Endothelial cell of umbilical vein (primary cell): ENCODE results near the gene SCN5A. TPM values are rescaled to one million over a fixed set of nuclear protein-coding genes. Genes with fewer than 3 reads are reported as not detected.

Source experiments
- BruUV-seq: library from RNA; stranded (reverse); fragments of 400-500 nt; replicated peaks from 2 replicates; lab custom pipeline; 2021; lab: Mats Ljungman, UMichigan
- CTCF ChIA-PET: fragments of 300-600, 350-600 bp; sonication (Branson Sonifier 250); formaldehyde crosslinking; loops from one replicate; lab custom pipeline; 2021; ENCODE audit warnings: antibody characterized with exemption, inconsistent platforms; lab: Charles Lee
- POLR2A ChIA-PET: fragments of 300-600, 350-600 bp; sonication (Branson Sonifier 250); formaldehyde crosslinking; loops from one replicate; lab custom pipeline; 2021; ENCODE audit warnings: antibody characterized with exemption, inconsistent platforms; lab: Charles Lee
- DNase-seq: peaks from one replicate; pipeline ENCODE4 v3.0.0-alpha.2; 2011; ENCODE audit warnings: low read depth, low spot score
- FAIRE-seq: peaks from 2 replicates; lab custom pipeline; 2011; peaks lifted over from hg19 to GRCh38; lab: Jason Lieb, UNC
- H2AFZ ChIP-seq: 2 replicates; pipeline ENCODE4 v1.6.0; 2012; ENCODE audit warnings: low read depth, low read length, control low read depth, inconsistent platforms
- H3K27ac ChIP-seq: 2 replicates; pipeline ENCODE4 v1.5.1; 2011; ENCODE audit warnings: low read depth, mild to moderate bottlenecking, control low read depth, low read length, moderate library complexity; ENCODE audit not compliant: insufficient read depth
- H3K27me3 ChIP-seq, 2 experiments: 2 replicates each; pipeline versions ENCODE4 v1.6.0 to v1.6.1; 2011; ENCODE audit warnings: low read length in 2 of 2, mixed read lengths in 1 of 2; ENCODE audit not compliant: control insufficient read depth in 2 of 2, insufficient read depth in 2 of 2
- H3K36me3 ChIP-seq, 2 experiments: 2 replicates in 1 of 2; 3 replicates in 1 of 2; pipeline ENCODE4 v1.5.1; 2011; ENCODE audit warnings: low read length in 2 of 2, mild to moderate bottlenecking in 1 of 2, moderate library complexity in 1 of 2; ENCODE audit not compliant: control insufficient read depth in 2 of 2, insufficient read depth in 2 of 2; ENCODE audit errors: extremely low read depth in 1 of 2
- H3K4me1 ChIP-seq: 3 replicates; pipeline ENCODE4 v1.5.1; 2011; ENCODE audit warnings: mild to moderate bottlenecking, low read length; ENCODE audit not compliant: control insufficient read depth, insufficient read depth; ENCODE audit errors: extremely low read depth
- H3K4me2 ChIP-seq: 2 replicates; pipeline ENCODE4 v1.6.1; 2011; ENCODE audit warnings: low read length, control low read depth, mixed read lengths; ENCODE audit not compliant: insufficient read depth
- H3K4me3 ChIP-seq, 3 experiments: fragments of 200-600 bp in 1 of 3; sonication (generic), shearing (Covaris generic) in 1 of 3; replicated peaks in 1 of 3; 2 replicates each; pipeline ENCODE4 v1.5.1; 2011 to 2016; ENCODE audit warnings: control low read depth in 3 of 3, low read length in 3 of 3, mild to moderate bottlenecking in 2 of 3, inconsistent platforms in 1 of 3, low read depth in 1 of 3, moderate library complexity in 1 of 3; ENCODE audit not compliant: insufficient read depth in 1 of 3
- H3K79me2 ChIP-seq: 2 replicates; pipeline ENCODE4 v1.6.0; 2012; ENCODE audit warnings: low read length, inconsistent platforms; ENCODE audit not compliant: control insufficient read depth, insufficient read depth
- H3K9ac ChIP-seq: replicated peaks from 2 replicates; pipeline ENCODE3; 2011; ENCODE audit warnings: low read length, control low read depth; ENCODE audit not compliant: insufficient read depth; ENCODE audit errors: extremely low read depth
- H3K9me1 ChIP-seq: replicated peaks from 3 replicates; pipeline ENCODE4 v1.6.0; 2011; ENCODE audit warnings: mild to moderate bottlenecking, low read length; ENCODE audit not compliant: control insufficient read depth, insufficient read depth; ENCODE audit errors: extremely low read depth
- H3K9me3 ChIP-seq: replicated peaks from 2 replicates; pipeline ENCODE4 v1.5.1; 2012; ENCODE audit warnings: low read length, inconsistent platforms; ENCODE audit not compliant: control insufficient read depth, insufficient read depth
- H4K20me1 ChIP-seq: replicated peaks from 2 replicates; pipeline ENCODE3; 2011; ENCODE audit warnings: mild to moderate bottlenecking, low read length; ENCODE audit not compliant: control insufficient read depth, insufficient read depth; ENCODE audit errors: extremely low read depth
- EZH2 ChIP-seq: IDR thresholded peaks from 2 replicates; pipeline ENCODE4 v1.6.1; 2012; ENCODE audit warnings: borderline replicate concordance, low read depth, mild to moderate bottlenecking, moderate library complexity, low read length, inconsistent platforms; ENCODE audit not compliant: severe bottlenecking
- FOS ChIP-seq: IDR thresholded peaks from 2 replicates; pipeline ENCODE4 v1.6.1; 2011; ENCODE audit warnings: mild to moderate bottlenecking, low read length, moderate library complexity, borderline replicate concordance; ENCODE audit not compliant: insufficient read depth
- GATA2 ChIP-seq: IDR thresholded peaks from 2 replicates; pipeline ENCODE4 v1.7.0; 2011; ENCODE audit warnings: low read depth, mild to moderate bottlenecking, moderate library complexity, mixed read lengths, low read length; ENCODE audit not compliant: insufficient read length, insufficient read depth
- JUN ChIP-seq: IDR thresholded peaks from 2 replicates; pipeline ENCODE4 v1.6.1; 2011; ENCODE audit warnings: borderline replicate concordance, low read depth; ENCODE audit not compliant: insufficient read length, insufficient read depth
- MYC ChIP-seq: IDR thresholded peaks from one replicate; pipeline ENCODE4 v1.6.1; 2011; ENCODE audit warnings: mild to moderate bottlenecking, low read depth, low read length
- POLR2A ChIP-seq: IDR thresholded peaks from 2 replicates; pipeline ENCODE4 v1.6.1; 2012; ENCODE audit warnings: low read depth, mild to moderate bottlenecking, control low read depth, low read length
- POLR2AphosphoS5 ChIP-seq: IDR thresholded peaks from 2 replicates; pipeline ENCODE4 v1.6.1; 2012; ENCODE audit warnings: low read depth, mild to moderate bottlenecking, control low read depth, low read length, moderate library complexity; ENCODE audit not compliant: insufficient read depth
- dilution Hi-C: fragments of 300-500 bp; cut with MboI; formaldehyde crosslinking; loops from one replicate; pipeline ENCODE4 v1.15.0; 2019; ENCODE audit warnings: low sequenced_read_pairs; ENCODE audit not compliant: extremely low pct_ligation_motif_present
- intact Hi-C: fragments of 100-400 bp; cut with micrococcal nuclease; formaldehyde crosslinking; loops from one replicate; pipeline ENCODE4 v1.10.0; 2022
- polyA plus RNA-seq, 4 experiments: library from polyadenylated mRNA; depleted of rRNA in 3 of 4; stranded (reverse) in 3 of 4; unstranded in 1 of 4; fragments of >200 nt; gene quantifications; 2 replicates each; pipeline versions ENCODE4 v1.2.1 to v1.2.3, GENCODE V29; 2011 to 2012; ENCODE audit warnings: missing spikeins in 1 of 4
- total RNA-seq: library from RNA; stranded (reverse); gene quantifications from 2 replicates; pipeline ENCODE4 v1.2.3, GENCODE V29; 2021
- TF ChIP-seq, protein P1 (sequence below), 2 donors: IDR thresholded peaks; 1 replicate in 1 of 2; 2 replicates in 1 of 2; pipeline ENCODE4 v1.5.1; 2011; ENCODE audit warnings: low read length in 2 of 2, mild to moderate bottlenecking in 2 of 2, moderate library complexity in 2 of 2, control low read depth in 1 of 2, inconsistent platforms in 1 of 2, low read depth in 1 of 2; ENCODE audit not compliant: insufficient read depth in 1 of 2; ENCODE audit errors: extremely low read depth in 1 of 2
- TF ChIP-seq, protein P2 (sequence below): IDR thresholded peaks from 2 replicates; pipeline ENCODE4 v1.6.1; 2011; ENCODE audit not compliant: insufficient read depth, insufficient read length

The SCN5A gene
- total and polyA plus RNA-seq, 2 donors (not counting 3 experiments of a cell fraction or from before 2014, with no cell fraction given): 2.7 to 20.0 TPM

DNA sequence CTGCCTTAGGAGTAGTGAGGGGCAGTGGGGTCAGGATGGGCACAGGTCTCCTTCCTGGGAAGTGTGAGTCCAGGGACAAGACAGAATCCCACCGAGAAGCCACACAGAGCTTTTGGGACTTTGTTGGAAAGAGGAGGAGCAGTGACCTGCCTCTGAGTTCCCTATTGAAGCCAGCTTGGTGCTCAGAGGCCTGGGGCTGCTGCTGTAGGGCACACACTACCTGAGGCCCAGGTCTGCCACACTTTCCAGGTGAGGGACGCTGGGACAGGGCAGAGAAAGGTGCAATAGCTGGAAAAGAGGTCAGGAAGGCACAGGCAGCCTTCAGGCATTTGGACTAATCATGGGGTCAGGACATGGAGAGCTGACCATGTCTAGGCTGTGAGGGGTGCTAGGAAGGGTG is 67.7 kb downstream of the SCN5A start:
- FAIRE-seq: no peak
- Histone ChIP-seq H4K20me1 (no peaks in the 10 kb centered on the region), H3K9me1 (no peaks in the 10 kb centered on the region), H3K27me3 (no peaks in the 10 kb centered on the region), H3K9me3 (no peaks in the 10 kb centered on the region), H3K9ac (no peak overlapping the region), H3K4me1 (no peaks in the 10 kb centered on the region), H3K27ac (no peak overlapping the region), H3K36me3 (no peaks in the 10 kb centered on the region), H2AFZ (no peak overlapping the region), H3K4me3 (no peak overlapping the region), H3K79me2 (no peaks in the 10 kb centered on the region), H3K4me2 (no peak overlapping the region)
- no TSS peak for BruUV-seq
- DNase-seq: no peak
- TF ChIP-seq POLR2AphosphoS5 (no peak), MYC (no peak), EZH2 (no peak), FOS (no peak), GATA2 (no peak), POLR2A (no peak), JUN (no peak)
- TF ChIP-seq, protein P1, sequence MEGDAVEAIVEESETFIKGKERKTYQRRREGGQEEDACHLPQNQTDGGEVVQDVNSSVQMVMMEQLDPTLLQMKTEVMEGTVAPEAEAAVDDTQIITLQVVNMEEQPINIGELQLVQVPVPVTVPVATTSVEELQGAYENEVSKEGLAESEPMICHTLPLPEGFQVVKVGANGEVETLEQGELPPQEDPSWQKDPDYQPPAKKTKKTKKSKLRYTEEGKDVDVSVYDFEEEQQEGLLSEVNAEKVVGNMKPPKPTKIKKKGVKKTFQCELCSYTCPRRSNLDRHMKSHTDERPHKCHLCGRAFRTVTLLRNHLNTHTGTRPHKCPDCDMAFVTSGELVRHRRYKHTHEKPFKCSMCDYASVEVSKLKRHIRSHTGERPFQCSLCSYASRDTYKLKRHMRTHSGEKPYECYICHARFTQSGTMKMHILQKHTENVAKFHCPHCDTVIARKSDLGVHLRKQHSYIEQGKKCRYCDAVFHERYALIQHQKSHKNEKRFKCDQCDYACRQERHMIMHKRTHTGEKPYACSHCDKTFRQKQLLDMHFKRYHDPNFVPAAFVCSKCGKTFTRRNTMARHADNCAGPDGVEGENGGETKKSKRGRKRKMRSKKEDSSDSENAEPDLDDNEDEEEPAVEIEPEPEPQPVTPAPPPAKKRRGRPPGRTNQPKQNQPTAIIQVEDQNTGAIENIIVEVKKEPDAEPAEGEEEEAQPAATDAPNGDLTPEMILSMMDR (IDR thresholded peaks at IDR 0.05; ENCODE audit: extremely low read depth in 1 of 2, insufficient read depth in 1 of 2, low read depth in 1 of 2, low read length in 2 of 2): no peak
- TF ChIP-seq, protein P2, sequence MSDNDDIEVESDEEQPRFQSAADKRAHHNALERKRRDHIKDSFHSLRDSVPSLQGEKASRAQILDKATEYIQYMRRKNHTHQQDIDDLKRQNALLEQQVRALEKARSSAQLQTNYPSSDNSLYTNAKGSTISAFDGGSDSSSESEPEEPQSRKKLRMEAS: no peak
- intact Hi-C loops: no loop called here
- ChIA-PET CTCF (interaction anchor here (0.9 to 1.4 kb wide), 2 partner anchors 14 to 60 kb away, joined by 3 to 4 read pairs; no protein-coding TSS in a partner anchor), POLR2A (no interaction called here)
- dilution Hi-C loops: no loop called here
